Activated T-cell treated with anti-CD3 and anti-CD28 coated beads for 1 hour (primary cell): Measurements from ENCODE around the gene KDM6A.
"Not testable (repeated sequence)": the region's sequence is repeated elsewhere in the genome, so short reads cannot be mapped to it uniquely, and the experiment has no call there.

Source experiments
- DNase-seq: peaks from one replicate; pipeline ENCODE4 v3.0.0-alpha.2; 2020; ENCODE audit warnings: low read depth

The KDM6A gene

DNA sequence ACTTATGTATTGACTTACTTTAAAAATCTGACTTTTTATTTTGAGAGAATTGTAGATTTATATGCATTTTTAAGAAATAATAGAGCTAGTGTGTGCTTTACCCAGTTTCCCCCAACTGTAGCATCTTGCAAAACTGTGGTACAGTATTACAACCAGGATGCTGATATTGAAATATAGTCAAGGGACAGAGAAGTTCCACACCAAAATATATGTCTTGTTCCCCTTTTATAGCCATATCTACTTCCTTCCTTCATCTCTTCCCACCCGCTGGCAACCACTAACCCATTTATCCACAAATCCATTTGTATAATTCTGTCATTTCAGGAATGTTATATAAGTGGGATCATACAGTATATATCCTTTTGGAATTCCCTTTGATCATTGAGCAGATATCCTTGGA, 16.8 kb downstream of the KDM6A start:
- no peak for DNase-seq

DNA sequence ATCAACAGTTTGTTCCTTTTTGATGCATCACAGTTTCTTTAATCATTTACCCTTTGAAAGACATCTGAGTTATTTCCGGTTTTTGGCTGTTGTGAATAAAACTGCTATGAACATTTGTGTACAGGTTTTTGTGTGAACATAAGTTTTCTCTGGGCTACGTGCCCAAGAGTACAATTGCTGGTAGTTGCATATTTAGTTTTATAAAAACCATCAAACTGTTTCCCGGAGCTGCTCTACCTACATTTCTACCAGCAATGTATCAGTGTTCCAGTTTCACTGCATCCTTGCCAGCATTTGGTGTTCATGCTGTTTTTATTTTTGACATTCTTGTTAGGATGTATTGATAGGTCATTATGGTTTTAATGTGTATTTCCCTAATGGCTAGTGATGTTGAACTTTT, 17.3 kb downstream of the KDM6A start:
- no peak for DNase-seq

DNA sequence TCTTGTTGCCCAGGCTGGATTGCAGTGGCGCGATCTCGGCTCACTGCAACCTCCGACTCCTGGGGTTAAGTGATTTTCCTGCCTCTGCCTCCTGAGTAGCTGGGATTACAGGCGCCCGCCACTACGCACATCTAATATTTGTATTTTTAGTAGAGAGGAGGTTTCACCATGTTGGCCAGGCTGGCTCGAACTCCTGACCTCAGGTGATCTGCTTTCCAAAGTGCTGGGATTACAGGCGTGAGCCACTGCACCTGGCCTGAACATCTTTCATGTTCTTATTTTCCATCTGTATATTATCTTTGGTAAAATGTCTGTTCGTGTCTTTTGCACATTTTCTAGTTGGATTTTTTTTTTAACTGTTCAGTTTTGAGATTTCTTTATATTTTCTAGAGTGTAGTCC, 17.7 kb downstream of the KDM6A start:
- DNase-seq, result not testable (repeated sequence)

DNA sequence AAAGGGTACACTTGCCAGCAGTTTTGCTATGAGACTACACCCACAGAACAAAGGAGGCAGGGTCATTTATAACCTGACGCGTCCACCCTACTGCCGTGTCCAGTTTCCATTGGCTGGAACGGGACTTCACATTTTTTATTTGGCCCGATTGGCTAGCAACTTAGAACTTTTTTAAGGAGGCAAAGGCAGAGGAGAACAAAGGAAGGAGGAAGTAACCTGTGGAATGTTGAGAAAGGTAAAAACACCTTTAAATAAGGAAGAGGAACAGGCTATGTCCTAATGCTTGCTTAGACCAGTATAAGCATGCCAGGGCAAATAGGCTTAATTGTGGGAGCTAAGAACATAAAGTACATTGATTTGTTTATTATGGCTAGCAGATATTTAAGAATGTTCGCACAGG, 18.7 kb downstream of the KDM6A start:
- no peak for DNase-seq

DNA sequence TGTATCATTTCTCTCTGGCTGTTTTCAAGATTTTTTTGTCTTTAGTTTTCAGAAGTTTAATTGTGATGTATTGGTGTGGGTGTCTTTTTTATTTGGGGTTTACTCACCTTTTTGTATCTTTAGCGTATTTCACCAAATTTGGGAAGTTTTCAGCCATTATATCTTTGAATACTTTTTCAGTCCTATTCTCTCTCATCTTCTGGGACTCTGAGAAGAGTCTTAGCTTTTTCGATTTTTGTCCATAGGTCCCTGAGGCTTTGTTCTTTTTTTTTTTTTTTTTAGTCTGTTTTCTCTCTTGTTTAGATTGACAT, 23.8 kb downstream of the KDM6A start:
- no peak for DNase-seq

DNA sequence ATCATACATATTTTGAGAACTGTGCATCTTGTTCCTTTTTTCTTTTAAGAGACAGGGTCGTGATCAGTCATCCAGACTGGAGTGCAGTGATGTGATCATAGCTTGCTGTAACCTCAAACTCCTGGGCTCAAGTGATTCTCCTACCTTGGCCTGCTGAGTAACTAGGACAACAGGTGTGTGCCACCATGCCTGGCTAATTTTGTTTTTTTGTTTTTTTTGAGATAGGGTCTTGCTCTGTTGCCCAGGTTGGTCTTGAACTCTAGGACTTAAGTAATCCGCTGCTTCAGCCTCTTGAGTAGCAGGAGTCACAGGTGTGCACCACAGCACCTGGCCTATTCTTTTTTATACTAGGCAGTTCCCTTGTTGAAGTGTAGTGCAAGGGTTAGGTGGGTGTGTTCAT, 24.6 kb downstream of the KDM6A start:
- no peak for DNase-seq

DNA sequence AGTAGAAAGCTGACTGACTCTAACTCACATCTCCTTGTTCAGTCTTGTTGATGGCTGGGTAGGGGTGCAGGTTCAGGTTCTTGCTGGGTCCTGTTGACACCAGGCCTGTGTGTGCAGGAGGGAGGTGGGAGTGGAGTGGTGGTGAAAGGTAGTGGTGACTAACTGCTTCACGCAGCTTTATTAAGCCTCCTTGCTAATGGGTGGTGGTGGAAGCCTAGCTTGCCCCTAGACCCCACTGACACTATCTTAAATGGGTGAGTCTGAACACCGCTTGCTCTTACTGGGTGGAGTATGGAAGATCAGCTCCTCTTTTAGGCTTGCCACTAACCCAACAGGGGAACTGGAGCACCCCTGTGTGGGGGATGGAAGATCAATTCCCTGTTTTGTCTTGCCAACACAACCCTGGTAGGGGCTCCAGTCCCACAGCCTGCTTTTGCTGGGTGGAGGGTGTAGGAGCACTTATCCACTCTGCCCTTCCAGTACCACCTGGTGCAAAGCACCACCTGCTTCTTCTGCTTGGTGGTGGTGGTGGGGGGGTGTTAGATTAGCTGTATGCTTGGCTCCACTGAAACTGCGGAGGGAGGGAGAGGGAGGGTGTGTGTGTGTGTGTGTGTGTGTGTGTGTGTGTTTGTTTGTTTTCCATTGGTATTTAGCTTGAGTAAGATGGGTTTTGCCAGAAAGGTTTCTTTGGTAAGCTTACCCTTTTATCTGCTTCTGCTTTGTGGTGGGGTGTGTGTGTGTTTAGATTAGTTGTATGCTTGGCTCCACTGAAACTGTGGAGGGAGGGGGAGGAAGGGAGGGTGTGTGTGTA, 25.6 kb downstream of the KDM6A start:
- no peak for DNase-seq

DNA sequence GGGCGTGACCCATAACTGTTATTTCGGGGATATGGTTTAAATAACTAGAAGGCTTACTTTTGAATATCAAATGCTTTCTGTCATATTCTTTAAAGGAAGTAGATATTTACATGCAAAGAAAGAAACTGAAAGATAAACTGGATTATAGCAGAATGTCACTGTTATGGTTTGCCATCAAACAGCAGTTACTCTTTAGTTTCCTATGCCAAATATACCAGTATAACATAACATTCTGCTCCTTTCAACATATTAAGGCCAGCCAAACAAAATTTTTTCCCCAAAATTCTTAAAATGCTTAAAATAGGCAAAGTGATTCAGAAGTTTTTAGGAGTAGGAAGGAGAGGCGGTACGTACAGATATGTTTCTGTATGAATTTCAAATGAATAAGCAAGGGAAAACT, 27.0 kb downstream of the KDM6A start:
- DNase-seq, result no peak

DNA sequence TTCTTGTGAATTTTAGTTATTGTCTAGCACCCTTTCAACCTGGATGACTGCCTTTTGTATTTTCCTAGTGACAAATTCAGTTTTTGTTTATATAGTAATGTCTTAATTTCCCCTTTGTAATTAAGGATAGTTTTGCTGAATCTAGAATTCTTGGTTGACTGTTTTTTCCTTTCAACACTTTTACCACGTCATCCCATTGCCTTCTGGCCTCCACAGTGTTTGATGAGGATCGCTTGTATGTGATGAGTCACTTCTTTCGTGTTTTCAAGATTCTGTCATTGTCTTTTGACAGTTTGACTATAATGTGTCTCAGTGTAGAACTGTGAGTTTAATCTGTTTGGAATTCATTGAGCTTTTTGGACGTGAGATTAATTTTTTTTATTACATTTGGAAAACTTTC, 30.1 kb downstream of the KDM6A start:
- no peak for DNase-seq

DNA sequence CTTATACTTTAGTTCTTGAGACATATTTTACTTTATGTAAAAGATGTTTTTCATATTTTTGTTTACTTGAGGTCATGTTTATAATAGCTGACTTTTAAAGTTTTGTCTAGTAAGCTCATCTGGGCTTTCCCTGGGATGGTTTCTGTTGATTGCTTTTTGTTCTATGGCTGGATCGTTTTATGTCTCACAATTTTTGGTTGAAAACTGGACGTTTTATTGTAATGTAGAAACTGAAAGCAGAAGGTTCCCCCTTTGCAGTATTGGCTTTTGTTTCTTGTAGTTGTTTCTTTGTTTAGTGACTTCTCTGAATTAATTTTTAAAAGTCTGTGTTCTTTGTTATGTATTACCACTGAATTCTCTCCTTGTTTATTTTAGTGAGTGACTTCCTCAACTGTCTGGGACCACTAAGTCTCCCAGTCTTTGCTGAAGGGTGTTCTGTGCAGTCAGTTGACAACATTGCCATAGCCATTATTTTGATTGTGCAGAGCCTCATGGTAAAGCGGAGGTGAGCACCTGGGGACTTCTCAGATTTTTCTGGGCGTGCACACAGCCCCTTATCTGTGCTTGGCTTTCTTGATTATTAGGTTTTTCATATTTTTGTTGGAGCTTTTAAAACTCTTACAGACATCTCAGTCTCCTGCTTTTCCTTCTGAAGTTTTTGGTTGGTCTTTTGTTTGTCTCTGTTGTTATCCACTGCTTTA, 31.0 kb downstream of the KDM6A start:
- DNase-seq, result no peak

DNA sequence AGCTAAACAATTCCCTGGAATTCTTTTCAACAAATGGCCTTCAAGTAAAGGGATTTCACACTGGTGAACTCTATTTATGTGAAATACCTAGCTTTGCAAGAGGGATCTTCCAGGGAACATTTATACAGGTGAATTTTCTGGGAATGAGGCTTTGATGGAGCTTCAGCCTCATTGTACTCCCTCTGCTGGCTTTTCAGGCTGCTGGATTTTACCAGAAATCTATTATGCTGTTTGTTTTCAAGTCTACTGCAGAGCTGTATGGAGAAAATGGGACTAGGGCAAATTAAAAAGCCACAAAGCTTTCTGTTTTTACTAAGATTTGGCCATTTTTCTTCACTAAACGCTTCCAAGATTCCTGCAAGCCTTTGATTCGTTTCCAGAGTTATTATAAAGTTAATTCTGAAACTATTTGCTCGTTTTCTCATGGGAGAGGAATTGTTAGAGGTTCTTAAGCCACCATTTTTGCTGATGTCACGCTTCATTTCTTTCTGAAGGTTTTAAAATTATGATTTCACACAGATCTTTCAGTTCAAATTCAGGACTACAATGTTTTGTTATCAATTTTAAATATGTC, 31.6 kb downstream of the KDM6A start:
- no peak for DNase-seq

DNA sequence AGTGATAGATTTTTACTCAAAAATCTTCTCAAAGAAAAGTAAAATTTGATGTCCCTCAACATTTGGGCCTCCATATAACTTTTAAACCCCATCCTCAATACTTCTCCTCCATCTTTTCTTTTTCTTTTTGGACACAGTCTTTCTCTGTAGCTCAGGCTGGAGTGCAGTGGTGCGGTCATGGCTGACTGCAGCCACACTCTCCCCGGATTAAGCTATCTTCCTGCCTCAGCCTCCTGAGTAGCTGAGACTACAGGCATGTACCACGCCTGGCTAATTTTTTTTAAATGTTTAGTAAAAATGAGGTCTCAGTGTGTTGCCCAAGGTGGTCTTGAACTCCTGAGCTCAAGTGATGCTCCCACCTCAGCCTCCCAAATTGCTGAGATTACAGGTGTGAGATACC, 33.1 kb downstream of the KDM6A start:
- no peak for DNase-seq

DNA sequence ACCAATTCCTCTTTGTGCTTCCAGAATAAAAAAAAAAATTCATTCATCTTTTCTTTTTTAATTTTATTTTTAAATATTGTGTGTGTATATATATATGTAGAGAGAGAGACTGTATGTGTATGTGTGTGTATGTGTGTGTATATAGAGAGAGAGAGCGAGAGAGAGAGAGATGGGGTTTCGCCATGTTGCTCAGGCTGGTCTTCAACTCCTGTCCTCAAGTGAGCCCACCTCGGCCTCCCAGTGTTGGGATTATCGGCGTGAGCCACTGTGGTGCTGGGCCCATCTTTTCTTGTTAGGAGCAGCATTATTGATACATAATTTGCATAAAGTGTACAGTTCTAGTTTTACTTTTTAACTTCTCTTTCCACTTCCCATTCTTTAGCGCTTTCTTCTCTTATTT, 33.6 kb downstream of the KDM6A start:
- no peak for DNase-seq

DNA sequence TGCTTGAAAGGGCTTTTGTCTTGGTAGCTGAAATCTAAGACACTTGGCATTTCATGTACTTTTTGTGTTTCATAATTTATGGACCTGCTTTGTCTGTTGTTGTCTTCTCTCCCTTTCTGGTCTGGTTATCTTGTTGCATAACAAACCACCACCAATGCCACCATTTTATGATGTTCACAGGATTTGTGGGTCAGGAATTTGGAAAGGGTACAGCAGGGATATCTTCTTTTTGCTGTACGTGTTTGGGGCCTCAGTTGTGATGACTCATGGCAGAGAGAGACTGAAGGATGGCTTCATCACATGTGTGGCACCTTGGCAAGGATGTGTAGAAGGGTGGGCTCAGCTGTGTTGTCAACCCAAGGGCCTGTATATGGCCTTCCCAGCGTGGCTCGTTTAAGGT, 35.2 kb downstream of the KDM6A start:
- no peak for DNase-seq

DNA sequence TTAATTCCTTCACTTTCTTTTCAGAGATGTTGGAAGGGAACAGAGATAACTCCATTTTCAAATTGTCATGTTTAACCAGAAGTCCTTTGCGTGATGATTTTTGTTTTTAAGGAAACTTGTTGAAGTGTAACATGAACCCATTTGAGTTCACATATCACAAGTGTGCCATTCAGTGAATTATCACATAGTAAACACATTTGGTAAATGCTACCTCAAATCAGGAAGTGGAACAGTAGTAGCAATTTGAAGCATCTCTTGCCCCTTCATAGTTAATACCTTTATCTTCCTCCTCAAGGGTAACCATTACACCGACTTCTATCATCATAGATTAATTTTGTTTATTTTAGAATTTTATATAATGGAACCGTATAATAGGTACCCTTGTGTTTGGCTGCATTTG, 35.8 kb downstream of the KDM6A start:
- DNase-seq, result no peak

DNA sequence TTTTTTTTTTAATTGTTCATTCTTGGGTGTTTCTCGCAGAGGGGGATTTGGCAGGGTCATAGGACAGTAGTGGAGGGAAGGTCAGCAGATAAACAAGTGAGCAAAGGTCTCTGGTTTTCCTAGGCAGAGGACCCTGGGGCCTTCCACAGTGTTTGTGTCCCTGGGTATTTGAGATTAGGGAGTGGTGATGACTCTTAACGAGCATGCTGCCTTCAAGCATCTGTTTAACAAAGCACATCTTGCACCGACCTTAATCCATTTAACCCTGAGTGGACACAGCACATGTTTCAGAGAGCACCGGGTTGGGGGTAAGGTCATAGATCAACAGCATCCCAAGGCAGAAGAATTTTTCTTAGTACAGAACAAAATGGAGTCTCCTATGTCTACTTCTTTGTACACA, 37.5 kb downstream of the KDM6A start:
- not testable (repeated sequence) for DNase-seq

DNA sequence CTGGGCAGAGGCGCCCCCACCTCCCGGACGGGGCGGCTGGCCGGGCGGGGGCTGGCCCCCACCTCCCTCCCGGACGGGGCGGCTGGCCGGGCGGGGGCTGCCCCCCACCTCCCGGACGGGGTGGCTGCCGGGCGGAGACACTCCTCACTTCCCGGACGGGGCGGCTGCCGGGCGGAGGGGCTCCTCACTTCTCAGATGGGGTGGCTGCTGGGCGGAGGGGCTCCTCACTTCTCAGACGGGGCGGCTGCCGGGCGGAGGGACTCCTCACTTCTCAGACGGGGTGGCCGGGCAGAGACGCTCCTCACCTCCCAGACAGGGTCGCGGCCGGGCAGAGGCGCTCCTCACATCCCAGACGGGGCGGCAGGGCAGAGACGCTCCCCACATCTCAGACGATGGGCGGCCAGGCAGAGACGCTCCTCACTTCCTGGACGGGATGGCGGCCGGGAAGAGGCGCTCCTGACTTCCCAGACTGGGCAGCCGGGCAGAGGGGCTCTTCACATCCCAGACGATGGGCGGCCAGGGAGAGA, 38.1 kb downstream of the KDM6A start:
- not testable (repeated sequence) for DNase-seq

DNA sequence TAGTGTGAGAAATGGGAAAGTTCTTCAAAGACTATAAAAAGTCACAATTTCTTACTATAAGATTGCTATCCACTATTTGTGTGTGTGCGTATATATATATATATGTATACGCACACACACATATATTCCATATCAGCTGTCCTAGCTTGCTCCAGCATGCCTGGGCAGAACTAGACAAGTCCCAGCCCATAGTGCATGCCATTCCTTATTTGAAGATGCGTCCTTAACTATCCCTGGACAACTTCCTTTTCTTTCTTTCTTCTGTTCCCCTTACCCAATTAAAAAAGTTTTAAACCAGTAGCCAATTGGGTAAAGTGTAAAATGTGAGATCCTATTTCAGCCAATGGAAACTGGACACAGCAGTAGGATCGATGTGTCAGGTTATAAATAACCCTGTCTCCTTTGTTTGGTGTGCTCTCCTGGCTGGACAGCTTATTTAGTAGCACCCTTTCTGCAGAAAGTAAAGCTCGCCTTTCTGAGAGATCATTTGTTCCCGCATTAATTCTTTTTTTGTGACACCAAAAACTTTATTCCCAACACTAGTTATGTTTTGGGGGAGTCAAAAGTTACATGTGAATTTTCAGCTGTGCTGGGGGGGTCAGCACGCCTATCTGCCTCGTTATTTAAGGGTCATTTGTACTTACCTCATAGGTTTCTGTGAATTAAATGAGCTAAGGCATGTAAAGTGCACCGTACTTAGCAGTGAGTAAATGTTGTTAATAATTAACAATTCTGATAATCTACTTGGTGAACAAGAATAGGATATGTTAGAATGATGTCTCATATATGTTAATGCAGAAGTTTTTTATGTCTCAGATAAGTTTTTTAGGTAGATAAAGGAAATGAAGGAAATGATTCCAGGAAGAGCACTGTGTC, 40.9 kb downstream of the KDM6A start:
- DNase-seq, result no peak

DNA sequence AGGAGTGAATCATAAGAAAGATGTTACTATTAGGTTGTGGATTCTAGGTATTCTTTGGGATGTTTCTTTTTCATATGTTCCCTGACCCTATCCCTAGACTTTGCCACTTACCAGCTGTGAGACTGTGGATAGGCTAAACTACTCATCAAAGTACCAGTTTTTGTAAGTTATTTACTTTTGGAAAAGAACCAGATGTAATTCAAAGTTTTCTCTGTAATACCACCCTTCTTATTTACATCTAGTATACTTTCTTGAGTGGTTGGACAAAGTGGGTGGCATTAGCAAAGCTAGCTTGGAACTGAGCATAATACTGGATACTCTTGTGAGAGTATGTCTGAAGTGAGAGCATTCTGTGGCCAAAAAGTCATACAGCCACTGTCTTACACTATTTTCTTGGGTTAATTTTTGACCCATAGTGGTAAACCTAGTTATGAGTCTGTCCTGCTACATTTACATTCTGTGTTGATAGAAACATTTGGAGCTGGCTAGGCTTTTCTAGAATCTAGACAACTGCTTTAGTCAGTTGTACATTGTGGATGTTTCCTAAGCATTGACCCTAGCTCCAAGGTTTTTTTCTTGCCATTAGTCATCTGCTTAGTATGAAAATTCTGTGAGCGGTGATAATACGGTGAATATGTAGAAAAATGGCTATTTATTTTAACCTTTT, 41.7 kb downstream of the KDM6A start:
- no peak for DNase-seq

DNA sequence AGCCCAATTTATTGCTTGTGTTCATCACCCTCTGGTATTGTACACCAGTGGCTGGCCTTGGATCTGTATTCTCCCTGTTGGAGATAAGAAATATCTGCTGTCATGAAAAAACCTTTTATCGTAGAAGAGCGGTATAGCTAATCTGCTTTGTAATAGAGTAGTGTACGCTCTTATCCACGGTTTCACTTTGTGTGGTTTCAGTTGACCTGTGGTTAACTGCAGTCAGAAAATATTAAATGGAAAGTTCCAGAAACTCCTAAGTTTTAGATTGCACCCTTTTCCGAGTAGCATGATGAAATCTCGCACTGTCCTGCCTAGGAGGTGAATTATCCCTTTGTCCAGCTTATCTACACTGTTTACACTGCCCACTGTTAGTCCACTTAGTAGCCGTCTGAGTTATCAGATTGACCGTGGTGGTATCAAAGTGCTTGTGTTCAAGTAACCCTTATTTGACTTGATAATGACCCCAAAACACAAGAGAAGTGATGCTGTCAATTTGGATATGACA, 42.4 kb downstream of the KDM6A start:
- DNase-seq, result no peak

DNA sequence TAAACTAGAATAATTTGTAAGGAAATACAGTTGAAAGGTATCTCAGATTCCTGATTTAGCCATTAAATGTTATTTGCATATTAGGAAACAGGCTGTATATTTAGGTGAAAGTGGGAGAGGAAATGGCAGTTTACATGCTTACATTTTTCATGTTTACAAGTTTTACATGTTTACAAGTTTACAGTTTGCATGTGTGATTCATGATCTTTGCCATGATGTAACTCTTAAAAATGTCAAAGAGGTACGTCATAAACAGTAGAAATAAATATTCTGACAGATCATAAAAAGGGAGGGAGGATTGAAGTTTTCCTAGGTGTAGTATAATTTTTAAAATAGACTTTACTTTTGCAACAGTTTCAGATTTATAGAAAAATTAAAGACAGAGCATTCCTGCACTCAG, 45.7 kb downstream of the KDM6A start:
- DNase-seq, result no peak

DNA sequence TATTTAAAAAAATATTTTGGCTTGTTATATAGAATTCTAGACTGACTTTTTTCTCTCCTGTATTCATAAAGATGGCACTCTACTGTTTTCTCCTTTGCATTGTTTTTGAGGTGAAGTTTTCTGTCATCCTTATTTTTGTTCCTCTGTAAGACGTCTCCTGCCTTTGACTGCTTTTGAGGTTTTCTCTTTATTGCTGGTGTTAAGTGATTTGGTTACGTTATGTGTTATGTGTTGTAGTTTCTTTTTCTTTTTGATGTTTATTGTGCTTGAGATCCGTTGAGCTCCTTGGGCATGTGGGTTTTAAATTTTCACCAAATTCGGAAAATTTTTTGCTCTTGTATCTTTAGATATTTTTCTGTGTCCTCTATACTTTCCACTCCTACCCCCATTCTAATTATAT, 50.0 kb downstream of the KDM6A start:
- DNase-seq, result no peak
